Subcutaneous adipose tissue (tissue), 4 donors: ENCODE results near the gene FTO. TPM values are rescaled to one million over a fixed set of nuclear protein-coding genes. Genes with fewer than 3 reads are reported as not detected.

Experiments
- CTCF ChIP-seq: fragments of 450-650 bp; IDR thresholded peaks from one replicate; pipeline ENCODE4 v1.5.1; 2016; ENCODE audit warnings: low read depth, mild to moderate bottlenecking, control low read depth, antibody characterized with exemption, moderate library complexity
- total RNA-seq, 4 donors: library from RNA; depleted of rRNA; stranded (reverse); fragments of >200 nt; gene quantifications; one replicate each; pipeline ENCODE4 v1.1.0, GENCODE V29; 2016

The FTO gene
- total RNA-seq, 4 donors from 2014 or later: 74.3 to 102 (median 90.9) TPM

- no peak for TF ChIP-seq CTCF
These were observed 123.8 kb downstream of the FTO start for GRCh38 chr16:53827741-53828140.

GRCh38 chr16:53829186-53829747, 125.3 kb downstream of the FTO start:
- no peak for TF ChIP-seq CTCF

GRCh38 chr16:53832896-53833544, 129.1 kb downstream of the FTO start:
- TF ChIP-seq CTCF: no peak

GRCh38 chr16:53836142-53836541, 132.2 kb downstream of the FTO start:
- TF ChIP-seq CTCF: no peak

GRCh38 chr16:53836680-53837079, 132.7 kb downstream of the FTO start:
- TF ChIP-seq CTCF: no peak

- TF ChIP-seq CTCF: no peak
These were observed 133.5 kb downstream of the FTO start for GRCh38 chr16:53837426-53837825.

- no peak for TF ChIP-seq CTCF
These were observed 135.2 kb downstream of the FTO start for GRCh38 chr16:53839150-53839549.
